Thoracic aorta (tissue), 2 donors: ENCODE measurements around the gene RILPL1. TPM values are rescaled to one million over a fixed set of nuclear protein-coding genes. Genes with fewer than 3 reads are reported as not detected.

Source experiments
- ATAC-seq: fragments of 150-250 bp; one replicate; pipeline ENCODE4 v1.8.0; 2017; ENCODE audit warnings: low read depth; ENCODE audit not compliant: insufficient number of reproducible peaks, low FRiP score
- DNase-seq: peaks from one replicate; pipeline ENCODE4 v3.0.0-alpha.2; 2020; ENCODE audit warnings: low spot score
- H3K27ac ChIP-seq, 2 donors: fragments of 200-600 bp; sonication (generic); 1 replicate in 1 of 2; 2 replicates in 1 of 2; pipeline ENCODE4 v1.5.1; 2016; ENCODE audit warnings: mild to moderate bottlenecking in 2 of 2, moderate library complexity in 2 of 2
- H3K27me3 ChIP-seq: fragments of 200-600 bp; sonication (generic); replicated peaks from 2 replicates; pipeline ENCODE4 v1.6.0; 2016; ENCODE audit warnings: mild to moderate bottlenecking; ENCODE audit not compliant: insufficient read depth
- H3K36me3 ChIP-seq: fragments of 200-600 bp; sonication (generic); one replicate; pipeline ENCODE4 v1.5.1; 2016
- H3K4me1 ChIP-seq, 2 donors: fragments of 200-600 bp; sonication (generic); 1 replicate in 1 of 2; 2 replicates in 1 of 2; pipeline versions ENCODE4 v1.5.1 to v1.6.0; 2016; ENCODE audit warnings: low read depth in 2 of 2, mild to moderate bottlenecking in 1 of 2; ENCODE audit not compliant: control insufficient read depth in 1 of 2
- H3K4me3 ChIP-seq: fragments of 200-600 bp; sonication (generic); 2 replicates; pipeline ENCODE4 v1.5.1; 2016; ENCODE audit warnings: mild to moderate bottlenecking
- H3K9me3 ChIP-seq: fragments of 200-600 bp; sonication (generic); 2 replicates; pipeline ENCODE4 v1.5.1; 2016
- total RNA-seq, 2 donors: library from RNA; depleted of rRNA; stranded (reverse); fragments of >200 nt; gene quantifications; one replicate each; pipeline versions ENCODE4 v1.1.0 to v1.2.3, GENCODE V29; 2016
- TF ChIP-seq, protein P1 (sequence below): fragments of 200-600 bp; sonication (generic); IDR thresholded peaks from one replicate; pipeline ENCODE4 v1.5.1; 2019; ENCODE audit warnings: antibody characterized with exemption

The RILPL1 gene
- total RNA-seq, 2 donors from 2014 or later = 29.0 to 49.7 TPM

DNA sequence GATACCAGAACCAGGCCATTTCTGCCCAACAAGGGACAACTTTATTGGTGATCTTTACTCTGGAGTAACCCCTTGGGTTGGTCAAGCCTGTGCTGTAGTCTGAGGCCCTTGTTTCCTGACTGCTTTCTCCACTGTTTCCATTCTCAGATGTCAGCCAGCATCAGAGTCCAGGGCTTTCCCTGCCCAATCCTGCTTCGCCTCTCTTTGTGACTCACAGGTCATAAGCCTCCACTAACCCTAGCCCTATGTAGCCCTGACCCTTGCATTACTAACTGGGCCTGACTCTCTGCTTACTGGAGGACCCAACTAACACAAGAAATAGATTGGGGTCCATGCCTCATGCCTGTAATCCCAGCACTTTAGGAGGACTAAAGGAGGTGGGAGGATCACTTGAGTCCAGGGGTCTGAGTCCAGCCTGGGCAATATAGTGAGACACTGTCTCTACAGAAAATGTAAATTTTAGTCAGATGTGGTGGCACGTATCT, 84.2 kb downstream of the RILPL1 start:
- ATAC-seq (no peak), DNase-seq (no peak)
- peak overlapping the region in 1 of 2 donors; percentile 22 for H3K27ac ChIP-seq
- no peak overlapping the region for H3K4me3 ChIP-seq
- TF ChIP-seq, protein P1, sequence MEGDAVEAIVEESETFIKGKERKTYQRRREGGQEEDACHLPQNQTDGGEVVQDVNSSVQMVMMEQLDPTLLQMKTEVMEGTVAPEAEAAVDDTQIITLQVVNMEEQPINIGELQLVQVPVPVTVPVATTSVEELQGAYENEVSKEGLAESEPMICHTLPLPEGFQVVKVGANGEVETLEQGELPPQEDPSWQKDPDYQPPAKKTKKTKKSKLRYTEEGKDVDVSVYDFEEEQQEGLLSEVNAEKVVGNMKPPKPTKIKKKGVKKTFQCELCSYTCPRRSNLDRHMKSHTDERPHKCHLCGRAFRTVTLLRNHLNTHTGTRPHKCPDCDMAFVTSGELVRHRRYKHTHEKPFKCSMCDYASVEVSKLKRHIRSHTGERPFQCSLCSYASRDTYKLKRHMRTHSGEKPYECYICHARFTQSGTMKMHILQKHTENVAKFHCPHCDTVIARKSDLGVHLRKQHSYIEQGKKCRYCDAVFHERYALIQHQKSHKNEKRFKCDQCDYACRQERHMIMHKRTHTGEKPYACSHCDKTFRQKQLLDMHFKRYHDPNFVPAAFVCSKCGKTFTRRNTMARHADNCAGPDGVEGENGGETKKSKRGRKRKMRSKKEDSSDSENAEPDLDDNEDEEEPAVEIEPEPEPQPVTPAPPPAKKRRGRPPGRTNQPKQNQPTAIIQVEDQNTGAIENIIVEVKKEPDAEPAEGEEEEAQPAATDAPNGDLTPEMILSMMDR = no peak
- peaks cover 19 to 26% of the 10 kb centered on the region in 2 donors for H3K4me1 ChIP-seq
- H3K9me3 ChIP-seq = no peaks in the 10 kb centered on the region
- no peaks in the 10 kb centered on the region for H3K27me3 ChIP-seq
- H3K36me3 ChIP-seq = no peaks in the 10 kb centered on the region

DNA sequence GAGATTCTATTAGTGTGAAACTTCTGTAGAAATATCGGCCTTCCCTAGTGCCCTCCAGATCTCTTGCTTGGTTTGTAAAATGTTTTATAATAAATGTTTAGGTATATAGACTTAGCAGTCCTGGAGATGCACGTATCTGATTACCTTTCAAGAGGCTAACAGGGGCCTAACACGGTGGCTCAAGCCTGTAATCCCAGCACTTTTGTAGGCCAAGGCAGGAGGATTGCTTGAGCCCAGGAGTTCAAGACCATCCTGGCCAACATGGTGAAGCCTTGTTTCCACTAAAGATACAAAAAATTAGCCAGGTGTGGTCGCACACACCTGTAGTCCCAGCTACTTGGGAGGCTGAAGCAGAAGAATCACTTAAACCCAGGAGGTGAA, 87.2 kb downstream of the RILPL1 start:
- Histone ChIP-seq H3K4me3 (peak overlapping the region; percentile 40), H3K36me3 (no peaks in the 10 kb centered on the region), H3K9me3 (no peaks in the 10 kb centered on the region), H3K27ac (peak overlapping the region; percentile 95 to 96), H3K4me1 (peaks cover 19 to 31% of the 10 kb centered on the region in 2 donors), H3K27me3 (no peaks in the 10 kb centered on the region)
- DNase-seq = no peak
- TF ChIP-seq, protein P1 = no peak
- no peak for ATAC-seq

DNA sequence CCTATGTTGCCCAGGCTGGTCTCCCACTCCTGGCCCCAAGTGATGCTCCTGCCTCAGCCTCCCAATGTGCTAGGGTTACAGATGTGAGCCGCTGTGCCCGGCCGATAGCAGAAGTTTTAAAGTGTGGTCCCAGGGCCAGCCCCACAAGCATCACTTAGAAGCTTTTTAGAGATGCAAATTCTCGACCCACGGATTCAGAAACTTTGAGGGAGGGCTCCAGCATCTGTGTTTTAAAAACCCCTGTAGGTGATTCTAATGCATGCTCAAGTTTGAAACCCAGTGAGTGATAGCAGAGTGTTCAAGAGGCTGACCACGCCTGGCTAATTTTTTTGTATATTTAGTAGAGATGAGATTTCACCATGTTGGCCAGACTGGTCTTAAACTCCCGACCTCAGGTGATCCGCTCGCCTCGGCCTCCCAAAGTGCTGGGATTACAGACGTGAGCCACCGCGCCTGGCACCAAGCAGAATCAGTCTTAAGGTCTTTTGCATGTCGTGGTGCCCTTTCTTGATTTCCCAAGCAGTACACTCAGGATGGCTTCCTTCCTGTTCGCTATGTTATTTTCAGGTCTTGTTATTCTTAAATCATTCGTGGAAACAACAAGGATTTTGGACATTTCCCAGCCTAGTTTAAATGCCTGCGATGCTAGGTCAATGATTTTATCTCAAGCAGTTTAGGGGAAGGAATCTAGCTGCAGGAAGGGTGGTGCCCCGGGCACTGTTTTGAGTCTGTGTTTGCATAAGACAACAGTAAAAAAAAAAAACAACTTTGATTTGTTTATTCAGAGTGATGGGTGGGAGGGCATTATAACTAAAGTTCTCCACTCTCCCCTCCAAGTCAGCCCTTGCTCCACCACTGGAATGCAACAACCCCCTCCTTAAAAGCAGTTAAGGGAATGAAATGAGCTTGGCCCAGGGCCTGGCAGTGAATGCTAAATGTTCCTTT, 87.9 kb downstream of the RILPL1 start:
- Histone ChIP-seq H3K9me3 (no peaks in the 10 kb centered on the region), H3K36me3 (no peaks in the 10 kb centered on the region), H3K27ac (peak overlapping the region; percentile 95 to 96), H3K4me3 (peak overlapping the region; percentile 40), H3K27me3 (no peaks in the 10 kb centered on the region), H3K4me1 (peaks cover 19 to 31% of the 10 kb centered on the region in 2 donors)
- DNase-seq (peak; percentile 28), ATAC-seq (peak; percentile 77)
- TF ChIP-seq, protein P1 = no peak

DNA sequence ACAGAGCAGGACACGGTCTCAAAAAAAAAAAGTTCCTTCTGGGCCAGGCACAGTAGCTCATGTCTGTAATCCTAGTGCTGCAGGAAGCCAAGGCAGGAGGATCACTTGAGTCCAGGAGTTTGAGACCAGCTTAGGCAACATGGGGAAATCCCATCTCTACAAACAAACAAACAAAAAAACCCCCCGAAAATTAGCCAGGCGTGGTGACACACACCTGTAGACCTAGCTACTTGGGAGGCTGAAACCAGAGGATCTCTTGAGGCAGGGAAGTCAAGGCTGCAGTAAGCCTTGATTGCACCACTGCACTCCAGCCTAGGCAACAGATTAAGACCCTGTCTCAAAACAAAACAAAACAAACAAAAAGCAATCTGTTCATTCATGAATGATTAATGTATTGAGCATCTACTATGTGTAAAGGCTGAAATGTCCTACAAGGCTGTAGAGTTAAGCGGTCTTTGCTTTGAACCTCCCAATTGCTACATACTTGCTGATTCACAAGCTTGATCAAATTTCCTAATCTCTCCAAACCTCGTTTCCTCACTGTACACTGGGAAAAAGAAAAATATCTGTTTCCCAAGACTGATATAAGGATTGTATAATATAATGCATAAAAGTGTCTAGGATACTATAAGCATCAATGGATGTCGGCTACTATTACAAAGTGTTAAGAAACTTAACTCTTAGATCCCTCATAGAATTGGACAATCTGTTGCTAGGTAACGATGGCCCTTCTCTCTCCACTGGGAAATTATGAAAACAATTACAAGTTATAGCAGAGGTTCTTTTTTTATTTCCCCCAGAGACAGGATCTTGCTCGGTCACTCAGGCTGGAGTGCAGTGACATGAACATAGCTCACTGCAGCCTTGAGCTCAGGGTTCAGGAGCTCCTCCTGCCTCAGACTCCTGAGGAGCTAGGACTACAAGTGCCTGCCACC, 89.2 kb downstream of the RILPL1 start:
- DNase-seq (no peak), ATAC-seq (no peak)
- Histone ChIP-seq H3K27ac (peak overlapping the region; percentile 95 to 96), H3K4me1 (peaks cover 19 to 31% of the 10 kb centered on the region in 2 donors), H3K27me3 (no peaks in the 10 kb centered on the region), H3K4me3 (peak overlapping the region; percentile 40), H3K9me3 (no peaks in the 10 kb centered on the region), H3K36me3 (no peaks in the 10 kb centered on the region)
- TF ChIP-seq, protein P1 = no peak
